GM19023 (cell line): ENCODE results near the gene SENP7.

Experiments
- ATAC-seq: cut with Tn5 transposase; IDR thresholded peaks from one replicate; pipeline ENCODE4 v1.9.1; 2021; ENCODE audit warnings: mild to moderate bottlenecking, moderate library complexity; ENCODE audit not compliant: unreplicated experiment

The SENP7 gene

DNA sequence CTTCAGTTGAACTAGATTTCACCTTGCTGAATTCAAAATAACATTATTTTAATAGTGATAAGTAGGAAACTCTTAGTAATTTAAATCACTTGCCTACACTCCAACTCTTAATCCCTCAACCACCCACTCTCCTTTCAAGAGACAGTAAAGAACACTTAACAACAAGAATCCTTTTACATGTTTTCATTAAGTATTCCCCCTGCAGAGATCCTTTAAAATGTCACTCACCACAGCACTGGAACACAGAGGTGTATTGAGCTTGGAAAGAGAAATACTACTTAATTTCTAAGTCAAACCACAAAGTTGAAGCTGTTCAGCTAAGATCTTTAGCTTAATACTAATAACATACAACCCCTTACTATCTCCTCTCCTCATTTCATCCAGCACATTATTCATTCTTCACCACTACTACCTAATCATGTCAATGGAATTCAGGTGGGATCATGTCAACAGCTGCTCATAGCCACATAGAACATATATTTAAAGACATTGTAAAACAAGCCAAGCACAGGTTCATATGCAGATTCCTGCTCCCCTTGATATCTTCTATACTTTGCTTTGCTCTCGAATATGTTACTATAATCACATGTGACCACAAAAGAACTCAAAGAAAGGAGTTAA lies 233.1 kb downstream of the SENP7 start:
- ATAC-seq = no peak

DNA sequence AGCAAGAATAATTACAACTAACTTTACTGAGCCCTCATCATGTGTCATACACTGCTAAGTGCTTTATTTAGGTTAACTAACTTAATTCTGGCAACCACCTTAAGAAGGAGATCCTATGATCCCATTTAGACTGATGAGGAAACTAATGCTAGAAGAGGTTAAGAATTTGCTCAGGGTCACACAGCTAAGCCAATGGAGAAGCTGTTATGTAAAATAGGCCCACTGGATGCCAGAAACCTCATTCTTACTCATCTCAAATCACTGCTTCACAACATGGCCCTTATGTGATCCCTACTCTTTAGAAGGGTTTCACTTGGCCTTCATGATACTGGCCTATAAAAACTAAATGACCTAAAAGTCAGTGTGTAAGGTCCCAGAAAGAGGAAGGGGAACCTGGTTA lies 233.8 kb downstream of the SENP7 start:
- ATAC-seq = no peak

DNA sequence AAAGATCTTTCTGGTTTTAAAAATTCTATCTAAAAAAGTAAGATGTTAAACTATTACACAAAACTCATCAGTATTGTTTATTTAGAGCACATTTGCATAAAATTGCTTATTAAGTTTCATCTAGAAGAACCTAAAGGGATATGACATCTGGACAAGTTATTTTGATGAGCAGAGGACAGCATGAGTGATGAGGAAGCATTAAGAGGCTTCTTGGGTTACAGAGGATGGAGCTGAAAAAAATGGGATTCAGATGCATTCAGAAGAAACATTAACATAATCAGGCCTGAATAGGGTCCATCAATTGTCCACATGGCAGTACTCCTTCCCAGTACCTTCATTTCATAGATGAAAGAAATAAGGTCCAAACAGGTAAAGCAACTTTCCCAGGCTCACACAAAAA lies 234.3 kb downstream of the SENP7 start:
- no peak for ATAC-seq
